ENCODE results near the gene SPO11. TPM values are rescaled to one million over a fixed set of nuclear protein-coding genes. Genes with fewer than 3 reads are reported as not detected.

The SPO11 gene
- total RNA-seq, 5 donors from 2014 or later (not counting 1 experiment from before 2014, with no cell fraction given) = not detected

GRCh38 chr20:57292611-57293010 is 37.0 kb upstream of the SPO11 start:
- H3K27me3 Mint-ChIP-seq = peaks cover 33 to 61% of the 10 kb centered on the region in 2 donors
- peaks cover 0 to 46% of the 10 kb centered on the region in 2 experiments for H3K27me3 ChIP-seq (replicated peaks in 1 of 2; ENCODE audit: control insufficient read depth in 2 of 2, extremely low read depth in 1 of 2, insufficient read depth in 2 of 2, low read length in 1 of 2)
- H3K4me1 ChIP-seq (ENCODE audit: control insufficient read depth in 1 of 2, extremely low read depth in 1 of 2, insufficient read depth in 2 of 2, low read length in 2 of 2) = no peaks in the 10 kb centered on the region
- H3K27ac Mint-ChIP-seq = no peak overlapping the region
- DNase-seq (no peak), ATAC-seq (replicated peaks in 1 of 4) (no peak)
- no peak overlapping the region for H3K4me3 ChIP-seq (ENCODE audit: control insufficient read depth in 1 of 2, extremely low read depth in 1 of 2, low read length in 1 of 2)
- no peaks in the 10 kb centered on the region for H3K4me1 Mint-ChIP-seq
- H3K4me3 Mint-ChIP-seq = no peak overlapping the region
- CTCF ChIA-PET = no interaction called here
- no peaks in the 10 kb centered on the region for H3K9me3 Mint-ChIP-seq
- 43% methylated on average over 1 of the region's 2 CpGs for WGBS (ENCODE audit: insufficient coverage)
- H3K9me3 ChIP-seq = no peaks in the 10 kb centered on the region
- H3K36me3 ChIP-seq (ENCODE audit: control insufficient read depth in 2 of 2, extremely low read depth in 1 of 2, insufficient read depth in 1 of 2, low read length in 1 of 2) = no peaks in the 10 kb centered on the region
- H3K36me3 Mint-ChIP-seq = no peaks in the 10 kb centered on the region
- POLR2A ChIA-PET = no interaction called here
- H3K27ac ChIP-seq (ENCODE audit: low read length) = no peak overlapping the region

GRCh38 chr20:57293995-57294394 is 35.6 kb upstream of the SPO11 start:
- Histone ChIP-seq H3K4me3 (ENCODE audit: control insufficient read depth in 1 of 2, extremely low read depth in 1 of 2, low read length in 1 of 2) (no peak overlapping the region), H3K36me3 (ENCODE audit: control insufficient read depth in 2 of 2, extremely low read depth in 1 of 2, insufficient read depth in 1 of 2, low read length in 1 of 2) (no peaks in the 10 kb centered on the region), H3K9me3 (no peaks in the 10 kb centered on the region), H3K27ac (ENCODE audit: low read length) (no peak overlapping the region), H3K4me1 (ENCODE audit: control insufficient read depth in 1 of 2, extremely low read depth in 1 of 2, insufficient read depth in 2 of 2, low read length in 2 of 2) (no peaks in the 10 kb centered on the region), H3K27me3 (replicated peaks in 1 of 2; ENCODE audit: control insufficient read depth in 2 of 2, extremely low read depth in 1 of 2, insufficient read depth in 2 of 2, low read length in 1 of 2) (peaks cover 0 to 34% of the 10 kb centered on the region in 2 experiments)
- ChIA-PET POLR2A (no interaction called here), CTCF (no interaction called here)
- Mint-ChIP-seq H3K4me3 (no peak overlapping the region), H3K27ac (no peak overlapping the region), H3K4me1 (no peaks in the 10 kb centered on the region), H3K36me3 (no peaks in the 10 kb centered on the region), H3K27me3 (peaks cover 31 to 47% of the 10 kb centered on the region in 2 donors), H3K9me3 (no peaks in the 10 kb centered on the region)
- ATAC-seq (replicated peaks in 1 of 4) (no peak), DNase-seq (no peak)
- WGBS (ENCODE audit: insufficient coverage) = 17% methylated on average over 1 of the region's 7 CpGs

GRCh38 chr20:57294550-57294949 is 35.1 kb upstream of the SPO11 start:
- H3K36me3 Mint-ChIP-seq = no peaks in the 10 kb centered on the region
- no peak overlapping the region for H3K27ac ChIP-seq (ENCODE audit: low read length)
- 53% methylated on average over 2 of the region's 3 CpGs for WGBS (ENCODE audit: insufficient coverage)
- H3K4me1 ChIP-seq (ENCODE audit: control insufficient read depth in 1 of 2, extremely low read depth in 1 of 2, insufficient read depth in 2 of 2, low read length in 2 of 2) = no peaks in the 10 kb centered on the region
- H3K36me3 ChIP-seq (ENCODE audit: control insufficient read depth in 2 of 2, extremely low read depth in 1 of 2, insufficient read depth in 1 of 2, low read length in 1 of 2) = no peaks in the 10 kb centered on the region
- H3K4me3 ChIP-seq (ENCODE audit: control insufficient read depth in 1 of 2, extremely low read depth in 1 of 2, low read length in 1 of 2) = no peak overlapping the region
- H3K27me3 Mint-ChIP-seq = peaks cover 30 to 47% of the 10 kb centered on the region in 2 donors
- DNase-seq = no peak
- H3K4me1 Mint-ChIP-seq = no peaks in the 10 kb centered on the region
- ChIA-PET POLR2A (no interaction called here), CTCF (no interaction called here)
- H3K27me3 ChIP-seq (replicated peaks in 1 of 2; ENCODE audit: control insufficient read depth in 2 of 2, extremely low read depth in 1 of 2, insufficient read depth in 2 of 2, low read length in 1 of 2) = peaks cover 0 to 32% of the 10 kb centered on the region in 2 experiments
- H3K27ac Mint-ChIP-seq = no peak overlapping the region
- H3K4me3 Mint-ChIP-seq = no peak overlapping the region
- no peaks in the 10 kb centered on the region for H3K9me3 ChIP-seq
- no peak for ATAC-seq (replicated peaks in 1 of 4)
- H3K9me3 Mint-ChIP-seq = no peaks in the 10 kb centered on the region

GRCh38 chr20:57298457-57298856 is 31.1 kb upstream of the SPO11 start:
- Mint-ChIP-seq H3K36me3 (no peaks in the 10 kb centered on the region), H3K4me3 (no peak overlapping the region), H3K27me3 (peaks cover 20 to 25% of the 10 kb centered on the region in 2 donors), H3K27ac (no peak overlapping the region), H3K4me1 (no peaks in the 10 kb centered on the region), H3K9me3 (no peaks in the 10 kb centered on the region)
- DNase-seq (no peak), ATAC-seq (replicated peaks in 1 of 4) (no peak)
- Histone ChIP-seq H3K4me3 (ENCODE audit: control insufficient read depth in 1 of 2, extremely low read depth in 1 of 2, low read length in 1 of 2) (no peak overlapping the region), H3K27me3 (replicated peaks in 1 of 2; ENCODE audit: control insufficient read depth in 2 of 2, extremely low read depth in 1 of 2, insufficient read depth in 2 of 2, low read length in 1 of 2) (peaks cover 0 to 26% of the 10 kb centered on the region in 2 experiments), H3K4me1 (ENCODE audit: control insufficient read depth in 1 of 2, extremely low read depth in 1 of 2, insufficient read depth in 2 of 2, low read length in 2 of 2) (no peaks in the 10 kb centered on the region), H3K9me3 (no peaks in the 10 kb centered on the region), H3K27ac (ENCODE audit: low read length) (no peak overlapping the region), H3K36me3 (ENCODE audit: control insufficient read depth in 2 of 2, extremely low read depth in 1 of 2, insufficient read depth in 1 of 2, low read length in 1 of 2) (no peaks in the 10 kb centered on the region)
- POLR2A ChIA-PET = no interaction called here
- 88% methylated on average over 1 of the region's 4 CpGs for WGBS (ENCODE audit: insufficient coverage)
- CTCF ChIA-PET = no interaction called here

- Histone ChIP-seq H3K27ac (ENCODE audit: low read length) (no peak overlapping the region), H3K9me3 (no peaks in the 10 kb centered on the region), H3K4me1 (ENCODE audit: control insufficient read depth in 1 of 2, extremely low read depth in 1 of 2, insufficient read depth in 2 of 2, low read length in 2 of 2) (no peaks in the 10 kb centered on the region), H3K27me3 (replicated peaks in 1 of 2; ENCODE audit: control insufficient read depth in 2 of 2, extremely low read depth in 1 of 2, insufficient read depth in 2 of 2, low read length in 1 of 2) (peaks cover 0 to 26% of the 10 kb centered on the region in 2 experiments), H3K4me3 (ENCODE audit: control insufficient read depth in 1 of 2, extremely low read depth in 1 of 2, low read length in 1 of 2) (no peak overlapping the region), H3K36me3 (ENCODE audit: control insufficient read depth in 2 of 2, extremely low read depth in 1 of 2, insufficient read depth in 1 of 2, low read length in 1 of 2) (no peaks in the 10 kb centered on the region)
- ChIA-PET POLR2A (no interaction called here), CTCF (no interaction called here)
- Mint-ChIP-seq H3K9me3 (no peaks in the 10 kb centered on the region), H3K27ac (no peak overlapping the region), H3K4me1 (no peaks in the 10 kb centered on the region), H3K4me3 (no peak overlapping the region), H3K27me3 (peaks cover 16 to 23% of the 10 kb centered on the region in 2 donors), H3K36me3 (no peaks in the 10 kb centered on the region)
- WGBS (ENCODE audit: insufficient coverage) = 58% methylated on average over 14 of the region's 14 CpGs
- no peak for DNase-seq
- ATAC-seq (replicated peaks in 1 of 4) = no peak
Observed at GRCh38 chr20:57301026-57301425, 28.6 kb upstream of the SPO11 start.

- 58% methylated on average over 4 of the region's 5 CpGs for WGBS (ENCODE audit: insufficient coverage)
- H3K27ac Mint-ChIP-seq = no peak overlapping the region
Observed at GRCh38 chr20:57306747-57307146, 22.9 kb upstream of the SPO11 start.

More at GRCh38 chr20:57306747-57307146, 22.9 kb upstream of the SPO11 start:
- H3K4me1 ChIP-seq (ENCODE audit: control insufficient read depth in 1 of 2, extremely low read depth in 1 of 2, insufficient read depth in 2 of 2, low read length in 2 of 2) = no peaks in the 10 kb centered on the region
- H3K36me3 Mint-ChIP-seq = no peaks in the 10 kb centered on the region
- no peak overlapping the region for H3K4me3 Mint-ChIP-seq
- ATAC-seq (replicated peaks in 1 of 4) = no peak
- H3K27me3 ChIP-seq (replicated peaks in 1 of 2; ENCODE audit: control insufficient read depth in 2 of 2, extremely low read depth in 1 of 2, insufficient read depth in 2 of 2, low read length in 1 of 2) = peaks cover 0 to 33% of the 10 kb centered on the region in 2 experiments
- H3K4me1 Mint-ChIP-seq = no peaks in the 10 kb centered on the region
- no peaks in the 10 kb centered on the region for H3K9me3 ChIP-seq
- H3K27ac ChIP-seq (ENCODE audit: low read length) = no peak overlapping the region
- CTCF ChIA-PET = no interaction called here
- H3K36me3 ChIP-seq (ENCODE audit: control insufficient read depth in 2 of 2, extremely low read depth in 1 of 2, insufficient read depth in 1 of 2, low read length in 1 of 2) = no peaks in the 10 kb centered on the region
- no peak for DNase-seq
- POLR2A ChIA-PET = no interaction called here
- no peak overlapping the region for H3K4me3 ChIP-seq (ENCODE audit: control insufficient read depth in 1 of 2, extremely low read depth in 1 of 2, low read length in 1 of 2)
- H3K27me3 Mint-ChIP-seq = peaks cover 30 to 33% of the 10 kb centered on the region in 2 donors
- H3K9me3 Mint-ChIP-seq = no peaks in the 10 kb centered on the region
